Renal cortex interstitium (tissue), 11 donors: ENCODE data around the gene NOP56. TPM values are rescaled to one million over a fixed set of nuclear protein-coding genes. Genes with fewer than 3 reads are reported as not detected.
"Not testable (repeated sequence)": the region's sequence is repeated elsewhere in the genome, so short reads cannot be mapped to it uniquely, and the experiment has no call there.

Experiments used
- DNase-seq, 11 donors: peaks; one replicate each; pipeline ENCODE4 v3.0.0-alpha.2; 2013; ENCODE audit warnings: low read depth in 9 of 11, low spot score in 4 of 11; ENCODE audit errors: extremely low read depth in 1 of 11
- polyA plus RNA-seq, 3 donors: library from polyadenylated mRNA; unstranded; fragments of 120-200 nt; gene quantifications; one replicate each; pipeline ENCODE4 v1.2.1, GENCODE V29; 2013; ENCODE audit not compliant: insufficient read length in 3 of 3

NOP56 gene
- polyA plus RNA-seq, 3 donors: 227 to 269 (median 257) TPM

GRCh38 chr20:2657241-2657640, 4.8 kb downstream of the NOP56 start:
- DNase-seq: no peak

DNA sequence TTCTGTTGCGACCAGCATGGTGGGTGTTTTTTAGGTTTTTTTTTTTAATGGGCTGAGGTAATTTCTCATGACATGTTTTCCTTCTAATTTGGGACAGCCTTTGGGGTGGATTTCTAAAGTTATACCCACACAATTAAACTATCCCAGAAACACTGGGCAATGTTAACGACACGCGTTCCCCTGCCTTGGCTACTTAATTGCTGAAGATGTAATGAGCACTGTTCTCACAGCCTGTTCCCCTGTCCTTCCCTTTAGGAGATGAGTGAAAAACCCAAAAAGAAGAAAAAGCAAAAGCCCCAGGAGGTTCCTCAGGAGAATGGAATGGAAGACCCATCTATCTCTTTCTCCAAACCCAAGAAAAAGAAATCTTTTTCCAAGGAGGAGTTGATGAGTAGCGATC, 5.2 kb downstream of the NOP56 start:
- DNase-seq: no peak

- no peak for DNase-seq
Measured at GRCh38 chr20:2658414-2659354, 6.3 kb downstream of the NOP56 start.

GRCh38 chr20:2659547-2659946, 7.1 kb downstream of the NOP56 start:
- no peak for DNase-seq

DNA sequence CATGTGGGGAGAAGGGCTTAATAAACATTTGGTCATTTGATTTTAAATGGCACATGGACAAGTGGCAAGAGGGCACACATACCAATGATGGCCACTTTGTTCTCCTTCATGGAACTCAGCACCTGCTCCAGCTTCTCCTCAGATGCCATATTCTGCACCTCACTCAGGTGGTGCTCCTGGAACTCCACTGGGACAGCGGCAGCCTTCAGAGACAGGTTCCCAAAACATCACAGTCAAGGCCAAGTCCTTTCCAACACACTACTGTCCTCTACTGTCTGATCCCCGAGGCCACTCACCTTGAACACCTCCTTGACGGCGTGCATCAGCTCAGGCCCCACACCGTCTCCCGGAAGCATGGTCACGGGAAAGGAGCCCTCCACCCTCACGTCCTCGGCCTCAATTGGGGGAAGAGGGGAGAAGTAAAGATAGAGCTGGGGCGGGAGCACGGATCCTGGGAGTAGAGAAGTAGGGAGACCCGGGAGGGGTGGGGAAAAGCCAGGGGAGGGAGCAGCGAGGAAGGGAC, 11.0 kb downstream of the NOP56 start:
- DNase-seq: no peak

DNA sequence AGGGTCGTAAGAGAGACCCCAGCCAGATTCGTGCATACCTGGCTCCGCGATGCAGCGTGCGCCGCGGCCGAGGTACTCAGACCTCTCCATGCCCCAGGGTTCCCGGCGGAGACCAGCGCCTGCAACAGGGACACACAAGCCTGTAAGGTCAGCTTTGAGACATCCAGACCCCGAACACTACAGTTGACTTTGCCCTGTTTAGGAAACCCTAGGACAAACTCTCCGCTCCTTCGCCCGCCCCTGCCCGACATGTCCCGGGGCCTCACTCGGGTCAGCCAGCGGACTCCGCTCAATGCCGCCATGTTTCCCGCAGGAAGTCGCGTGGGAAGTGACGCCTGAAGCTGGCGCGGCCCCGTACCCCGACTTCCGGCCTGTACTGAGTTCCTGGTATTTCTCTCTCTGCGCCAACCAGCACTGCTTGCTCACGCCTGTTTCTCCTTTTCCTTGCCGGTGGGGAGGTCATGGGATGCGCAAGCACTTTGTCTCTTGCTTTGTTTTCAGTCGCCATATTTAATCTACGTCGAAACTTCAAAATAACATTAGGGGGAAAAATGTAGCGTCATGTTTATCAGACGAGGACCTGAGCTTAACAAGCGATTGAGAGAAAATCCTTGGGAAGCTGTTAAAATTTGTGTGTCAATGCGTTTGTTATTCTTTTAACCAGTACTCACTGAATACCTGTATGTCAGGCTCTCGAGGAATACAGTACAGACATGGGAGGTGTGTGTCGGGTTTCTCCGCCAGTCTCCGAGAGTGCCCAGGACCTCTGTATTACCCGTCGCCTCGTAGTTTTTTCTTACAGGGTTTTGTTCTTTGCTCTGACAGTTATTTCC, 11.7 kb downstream of the NOP56 start, which contains the start of gene IDH3B:
Gene IDH3B (minus strand): TSS at position 330 of the 833 bp plus-strand sequence. CDS start 28 bp downstream, at position 302.
- DNase-seq: peak; percentile 77 to 92 (median 88)

GRCh38 chr20:2671977-2672376, 19.5 kb downstream of the NOP56 start:
- no peak for DNase-seq

DNA sequence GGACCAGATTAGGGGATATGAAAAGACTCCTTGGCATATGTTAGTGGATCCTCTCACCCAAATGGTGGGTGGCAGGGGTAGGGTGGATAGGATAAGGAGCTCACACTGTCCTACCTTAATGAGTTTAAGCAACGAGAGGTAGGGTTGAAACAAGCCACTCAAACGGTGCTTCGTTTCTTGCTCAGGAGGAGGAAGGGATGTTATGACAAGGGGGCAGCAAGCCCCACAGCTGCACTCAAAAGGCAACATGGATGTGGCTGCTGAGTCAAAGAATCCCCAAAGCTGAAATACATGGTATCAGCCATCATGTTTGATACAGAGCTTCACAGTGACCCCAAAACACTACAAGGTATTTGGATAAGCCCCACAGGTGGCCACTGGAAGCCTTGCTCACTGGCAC, 20.0 kb downstream of the NOP56 start:
- no peak for DNase-seq

- no peak for DNase-seq
Measured at GRCh38 chr20:2673453-2673852, 21.0 kb downstream of the NOP56 start.

- DNase-seq: no peak
Measured at GRCh38 chr20:2680046-2680445, 27.6 kb downstream of the NOP56 start.

DNA sequence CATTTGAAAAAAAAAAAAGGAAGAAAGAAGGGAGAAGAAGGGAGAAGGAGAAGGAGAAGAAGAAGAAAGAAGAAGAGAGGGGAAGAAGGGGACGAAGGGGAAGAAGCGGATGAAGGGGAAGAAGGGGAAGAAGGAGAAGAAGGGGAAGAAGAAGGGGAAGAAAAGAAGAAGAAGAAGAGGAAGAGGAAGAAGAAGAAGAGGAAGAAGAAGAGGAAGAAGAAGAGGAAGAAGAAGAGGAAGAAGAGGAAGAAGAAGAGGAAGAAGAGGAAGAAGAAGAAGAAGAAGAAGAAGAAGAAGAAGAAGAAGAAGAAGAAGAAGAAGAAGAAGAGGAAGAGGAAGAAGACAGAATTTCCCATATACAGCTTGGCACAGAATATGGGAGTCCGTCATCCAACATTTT, 29.6 kb downstream of the NOP56 start:
- DNase-seq: not testable (repeated sequence)

GRCh38 chr20:2684817-2685216, 32.4 kb downstream of the NOP56 start:
- not testable (repeated sequence) for DNase-seq

- DNase-seq: no peak
Measured at GRCh38 chr20:2687514-2687913, 35.1 kb downstream of the NOP56 start.

DNA sequence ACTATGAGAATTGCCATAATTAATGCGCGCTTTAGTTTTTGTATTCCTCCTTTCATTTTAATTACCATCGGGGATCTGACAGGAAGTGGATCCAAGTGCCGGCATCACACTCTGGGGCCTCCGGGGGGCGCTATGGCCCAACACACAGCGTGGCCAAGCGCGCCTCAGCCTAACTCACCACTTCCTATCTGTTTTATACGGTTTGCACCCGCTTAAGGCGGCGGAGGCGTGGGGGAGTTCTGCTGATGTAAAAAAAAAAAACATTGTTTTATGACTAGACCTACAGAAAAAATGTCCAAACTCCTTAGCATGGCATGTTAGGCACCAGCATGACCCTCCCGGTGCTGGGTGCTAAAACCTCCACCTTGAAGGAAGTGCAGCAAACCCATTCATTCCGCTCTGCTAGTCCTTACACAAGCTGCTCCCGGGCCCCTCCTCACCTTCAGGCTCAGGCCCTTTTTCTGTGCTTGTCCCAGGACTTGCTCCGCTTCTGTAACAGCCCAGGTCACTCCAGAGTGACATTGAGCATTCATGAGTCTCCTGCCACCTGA, 35.7 kb downstream of the NOP56 start:
- DNase-seq: peak in 1 of 11 donors; percentile 45

DNA sequence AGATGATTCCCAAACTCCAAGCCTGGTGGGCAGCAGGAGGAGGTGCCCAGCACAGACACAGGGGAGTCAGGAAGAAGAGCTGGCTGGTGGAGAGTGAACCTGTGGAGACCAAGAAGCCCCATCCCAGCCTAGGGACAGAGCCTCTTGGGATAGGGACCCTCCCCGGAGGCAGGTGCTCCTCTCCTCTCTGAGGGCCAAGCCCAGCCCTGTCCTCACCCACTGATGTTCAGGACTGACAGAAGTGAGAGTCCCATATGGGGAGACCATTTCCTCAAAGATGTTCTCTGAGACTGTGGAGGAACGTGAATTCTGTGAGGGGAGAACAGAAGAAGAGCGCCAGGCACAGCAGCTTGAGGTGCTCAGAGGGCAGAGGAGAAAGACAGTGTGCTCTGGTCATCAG, 37.8 kb downstream of the NOP56 start:
- DNase-seq: no peak

GRCh38 chr20:2690718-2691117, 38.3 kb downstream of the NOP56 start:
- DNase-seq: no peak

DNA sequence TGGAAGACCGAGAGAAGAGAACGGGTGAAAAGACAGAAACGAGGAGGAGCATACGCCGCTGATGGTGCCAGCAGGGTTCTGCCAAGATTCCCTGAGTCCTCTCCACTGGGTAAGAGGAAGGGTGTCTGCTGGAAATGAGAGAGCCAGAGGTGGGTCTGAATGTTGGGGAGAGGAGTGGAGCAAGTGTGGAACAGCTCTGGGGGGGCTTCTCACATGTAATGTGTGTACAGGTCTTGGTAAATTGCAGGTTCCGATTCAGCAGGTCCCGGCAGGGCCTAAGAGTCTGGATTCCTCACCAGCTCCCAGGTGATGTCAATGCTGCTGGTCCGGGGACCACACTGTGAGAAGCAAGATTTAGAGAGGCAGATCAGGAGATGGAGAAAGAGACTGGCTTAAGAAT, 38.7 kb downstream of the NOP56 start:
- DNase-seq: no peak

DNA sequence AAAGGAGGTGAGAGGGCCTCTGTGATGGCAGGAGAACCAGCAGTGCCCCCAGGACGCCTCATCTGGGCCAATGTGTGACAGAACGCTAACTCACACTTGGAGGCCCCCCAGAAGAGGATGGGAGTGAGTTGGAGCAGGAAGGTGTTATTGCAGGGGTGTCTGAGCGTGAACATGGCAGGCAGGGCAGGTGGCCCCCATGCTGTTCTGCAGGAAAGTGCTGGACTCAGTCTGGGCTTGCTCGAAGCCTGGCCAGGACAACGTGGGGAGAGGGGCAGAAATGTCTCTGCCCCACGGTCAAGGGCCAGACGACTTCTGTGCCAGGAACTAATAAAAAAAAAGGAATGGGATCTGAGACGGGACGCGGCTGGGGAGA, 39.2 kb downstream of the NOP56 start:
- DNase-seq: no peak
